MM.1S (cell line): ENCODE data around the gene CCDC152.

Experiments used
- EZH2 ChIP-seq: fragments of 300-600 bp; sonication (generic); optimal IDR thresholded peaks from 2 replicates; pipeline ENCODE3; 2017; ENCODE audit warnings: low read depth, mild to moderate bottlenecking, antibody characterized with exemption, low read length, mixed read lengths
- TF ChIP-seq, protein P1 (sequence below): fragments of 300-600 bp; sonication (generic); IDR thresholded peaks from 2 replicates; pipeline ENCODE4 v1.5.1; 2016; ENCODE audit warnings: antibody characterized with exemption, low read length, mixed read lengths

DNA sequence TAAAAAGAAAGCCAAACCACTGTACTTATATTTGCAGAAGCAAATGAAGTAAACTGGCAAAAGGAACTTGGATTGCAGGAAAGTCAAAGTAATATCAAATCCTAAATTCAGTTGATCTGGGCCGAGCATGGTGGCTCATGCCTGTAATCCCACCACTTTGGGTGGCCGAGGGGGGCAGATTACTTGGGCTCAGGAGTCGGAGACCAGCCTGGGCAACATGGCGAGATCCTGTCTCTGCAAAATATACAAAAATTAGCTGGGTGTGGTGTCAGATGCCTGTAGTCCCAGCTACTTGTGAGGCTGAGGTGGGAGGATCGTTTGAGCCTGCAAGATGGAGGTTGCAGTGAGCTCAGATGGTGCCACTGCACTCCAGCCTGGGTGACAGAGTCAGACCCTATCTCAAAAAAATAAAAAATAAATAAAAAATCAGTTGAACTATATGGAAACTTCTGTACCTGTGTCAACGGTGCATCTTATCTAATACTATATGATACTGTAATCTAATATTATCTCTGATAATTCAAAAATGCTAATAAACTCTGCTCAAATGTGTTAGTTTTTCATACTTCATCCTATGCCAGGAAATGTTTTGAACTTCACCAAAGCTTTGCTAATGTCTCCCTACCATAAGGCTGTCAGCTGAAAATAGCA lies 45.0 kb downstream of the CCDC152 start:
- TF ChIP-seq, protein P1, sequence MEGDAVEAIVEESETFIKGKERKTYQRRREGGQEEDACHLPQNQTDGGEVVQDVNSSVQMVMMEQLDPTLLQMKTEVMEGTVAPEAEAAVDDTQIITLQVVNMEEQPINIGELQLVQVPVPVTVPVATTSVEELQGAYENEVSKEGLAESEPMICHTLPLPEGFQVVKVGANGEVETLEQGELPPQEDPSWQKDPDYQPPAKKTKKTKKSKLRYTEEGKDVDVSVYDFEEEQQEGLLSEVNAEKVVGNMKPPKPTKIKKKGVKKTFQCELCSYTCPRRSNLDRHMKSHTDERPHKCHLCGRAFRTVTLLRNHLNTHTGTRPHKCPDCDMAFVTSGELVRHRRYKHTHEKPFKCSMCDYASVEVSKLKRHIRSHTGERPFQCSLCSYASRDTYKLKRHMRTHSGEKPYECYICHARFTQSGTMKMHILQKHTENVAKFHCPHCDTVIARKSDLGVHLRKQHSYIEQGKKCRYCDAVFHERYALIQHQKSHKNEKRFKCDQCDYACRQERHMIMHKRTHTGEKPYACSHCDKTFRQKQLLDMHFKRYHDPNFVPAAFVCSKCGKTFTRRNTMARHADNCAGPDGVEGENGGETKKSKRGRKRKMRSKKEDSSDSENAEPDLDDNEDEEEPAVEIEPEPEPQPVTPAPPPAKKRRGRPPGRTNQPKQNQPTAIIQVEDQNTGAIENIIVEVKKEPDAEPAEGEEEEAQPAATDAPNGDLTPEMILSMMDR = no peak
- TF ChIP-seq EZH2 = no peak
